GM12891 (cell line): Measurements from ENCODE around the gene PRC1.
A peak's percentile ranks its signal among the peaks of the same experiment; 100 is the strongest.

ENCODE experiments used
- DNase-seq: peaks from one replicate; pipeline ENCODE4 v3.0.0; 2011; ENCODE audit warnings: low spot score; ENCODE audit not compliant: insufficient read length
- FAIRE-seq: peaks from 2 replicates; lab custom pipeline; 2011; peaks lifted over from hg19 to GRCh38; lab: Jason Lieb, UNC
- PAX5 ChIP-seq: IDR thresholded peaks from 2 replicates; pipeline ENCODE4 v1.6.1; 2011; ENCODE audit warnings: low read length, moderate library complexity, mild to moderate bottlenecking; ENCODE audit not compliant: insufficient read depth, severe bottlenecking
- POLR2A ChIP-seq: IDR thresholded peaks from 2 replicates; pipeline ENCODE4 v1.6.1; 2011; ENCODE audit warnings: low read depth, low read length, control low read depth
- POLR2AphosphoS5 ChIP-seq: IDR thresholded peaks from 2 replicates; pipeline ENCODE4 v1.6.1; 2011; ENCODE audit warnings: low read depth, low read length, control low read depth
- POU2F2 ChIP-seq: IDR thresholded peaks from 2 replicates; pipeline ENCODE4 v1.6.1; 2011; ENCODE audit warnings: low read depth, mild to moderate bottlenecking, control low read depth, low read length, moderate library complexity
- SPI1 ChIP-seq: IDR thresholded peaks from 2 replicates; pipeline ENCODE4 v1.6.1; 2011; ENCODE audit warnings: low read depth, low read length, control low read depth
- TAF1 ChIP-seq: IDR thresholded peaks from 2 replicates; pipeline ENCODE4 v1.6.1; 2011; ENCODE audit warnings: low read depth, low read length, control low read depth

PRC1 gene

GRCh38 chr15:90936823-90937222 is 57.5 kb downstream of the PRC1 start:
- FAIRE-seq (no peak), DNase-seq (no peak)

GRCh38 chr15:90934949-90935751 is 59.2 kb downstream of the PRC1 start, which contains the start of gene UNC45A:
Gene UNC45A (plus strand): TSS chr15:90935285. CDS start chr15:90935325, 40 bp downstream.
- FAIRE-seq: peak; percentile 78
- no peak for TF ChIP-seq POU2F2
- TF ChIP-seq PAX5: no peak
- TF ChIP-seq TAF1: no peak
- TF ChIP-seq POLR2A: no peak
- no peak for TF ChIP-seq POLR2AphosphoS5
- TF ChIP-seq SPI1: no peak

More at GRCh38 chr15:90936823-90937222, 57.5 kb downstream of the PRC1 start:
- no peak for TF ChIP-seq SPI1
- TF ChIP-seq POLR2A: no peak
- TF ChIP-seq PAX5: no peak
- no peak for TF ChIP-seq POU2F2
- TF ChIP-seq POLR2AphosphoS5: no peak
- TF ChIP-seq TAF1: no peak

GRCh38 chr15:90934256-90934948 is 59.9 kb downstream of the PRC1 start:
- DNase-seq (peak; percentile 78), FAIRE-seq (peak; percentile 62)
- no peak for TF ChIP-seq TAF1
- TF ChIP-seq PAX5: no peak
- TF ChIP-seq POLR2AphosphoS5: no peak
- no peak for TF ChIP-seq POLR2A
- TF ChIP-seq POU2F2: peak; percentile 57; the same call in 1 of the 2 replicates
- 0 out of 2 replicates have a peak, but pooled peaks have one; percentile 8 for TF ChIP-seq SPI1

More at GRCh38 chr15:90934949-90935751, 59.2 kb downstream of the PRC1 start, which contains the start of gene UNC45A:
- DNase-seq: peak; percentile 97

GRCh38 chr15:90933301-90933700 is 61.0 kb downstream of the PRC1 start:
- no peak for FAIRE-seq
- DNase-seq: no peak
- TF ChIP-seq POLR2A (no peak), POLR2AphosphoS5 (no peak), SPI1 (no peak), TAF1 (no peak), PAX5 (no peak), POU2F2 (no peak)

- FAIRE-seq: no peak
These were observed 61.7 kb downstream of the PRC1 start for GRCh38 chr15:90932660-90932991.

GRCh38 chr15:90931828-90932659 is 62.3 kb downstream of the PRC1 start, which contains the start of gene HDDC3:
Gene HDDC3 (minus strand): TSS chr15:90932549. CDS start chr15:90932540, 9 bp downstream.
- FAIRE-seq (peak; percentile 76), DNase-seq (peak; percentile 81)
- TF ChIP-seq POU2F2: peak; percentile 58; the same call in 1 of the 2 replicates
- TF ChIP-seq POLR2A: peak; percentile 51
- TF ChIP-seq TAF1: peak; percentile 76; the same call in 1 of the 2 replicates
- TF ChIP-seq POLR2AphosphoS5: peak; percentile 30; the same call in 1 of the 2 replicates
- no peak for TF ChIP-seq PAX5
- peak; percentile 34; the same call in 1 of the 2 replicates for TF ChIP-seq SPI1

More at GRCh38 chr15:90932660-90932991, 61.7 kb downstream of the PRC1 start:
- no peak for TF ChIP-seq TAF1
- no peak for TF ChIP-seq PAX5
- no peak for TF ChIP-seq POU2F2
- no peak for TF ChIP-seq POLR2AphosphoS5
- TF ChIP-seq SPI1: no peak
- TF ChIP-seq POLR2A: no peak
- DNase-seq: no peak

- FAIRE-seq: no peak
- DNase-seq: no peak
- TF ChIP-seq SPI1 (no peak), POU2F2 (no peak), POLR2AphosphoS5 (no peak), TAF1 (no peak), PAX5 (no peak), POLR2A (no peak)
These were observed 62.8 kb downstream of the PRC1 start for GRCh38 chr15:90931575-90931827.

GRCh38 chr15:90930861-90931574 is 63.3 kb downstream of the PRC1 start:
- FAIRE-seq (no peak), DNase-seq (no peak)
- no peak for TF ChIP-seq SPI1
- TF ChIP-seq POLR2A: no peak
- TF ChIP-seq PAX5: no peak
- no peak for TF ChIP-seq POLR2AphosphoS5
- TF ChIP-seq POU2F2: no peak
- TF ChIP-seq TAF1: no peak
